Endometrial microvascular endothelial cells (primary cell): ENCODE results near the gene DOCK8. TPM values are rescaled to one million over a fixed set of nuclear protein-coding genes. Genes with fewer than 3 reads are reported as not detected.
"Not testable (repeated sequence)": the region's sequence is repeated elsewhere in the genome, so short reads cannot be mapped to it uniquely, and the experiment has no call there.

Experiments used
- in situ Hi-C: cut with HindIII; loops from 2 replicates; pipeline ENCODE4 v1.10.0; 2017; ENCODE audit warnings: low sequenced_read_pairs, low pct_unique_long_range_greater_than_20kb; ENCODE audit errors: inconsistent ontology term
- total RNA-seq: library from RNA; depleted of rRNA; stranded (reverse); fragments of >200 nt; gene quantifications from one replicate; pipeline ENCODE4 v1.2.3, GENCODE V29; 2015; ENCODE audit errors: inconsistent ontology term

The DOCK8 gene
- total RNA-seq, 1 donor from 2014 or later: not detected

- in situ Hi-C loops: no loop called here
Measured at GRCh38 chr9:223152-223551, 8.5 kb downstream of the DOCK8 start.

- in situ Hi-C loops: no loop called here
Measured at GRCh38 chr9:224026-224425, 9.4 kb downstream of the DOCK8 start.

- in situ Hi-C loops: no loop called here
Measured at GRCh38 chr9:224582-225520, 10.2 kb downstream of the DOCK8 start.

GRCh38 chr9:227860-228259 is 13.2 kb downstream of the DOCK8 start:
- in situ Hi-C loops: no loop called here

- in situ Hi-C loops: no loop called here
Measured at GRCh38 chr9:228929-229695, 14.4 kb downstream of the DOCK8 start.

- in situ Hi-C loops: not testable (repeated sequence)
Measured at GRCh38 chr9:231625-232024, 17.0 kb downstream of the DOCK8 start.

- in situ Hi-C loops: not testable (repeated sequence)
Measured at GRCh38 chr9:233708-234107, 19.0 kb downstream of the DOCK8 start.

GRCh38 chr9:237141-237857 is 22.6 kb downstream of the DOCK8 start:
- in situ Hi-C loops: no loop called here

GRCh38 chr9:237858-238345 is 23.2 kb downstream of the DOCK8 start:
- in situ Hi-C loops: no loop called here

- in situ Hi-C loops: no loop called here
Measured at GRCh38 chr9:242461-243080, 27.9 kb downstream of the DOCK8 start.

- in situ Hi-C loops: no loop called here
Measured at GRCh38 chr9:248278-248961, 33.8 kb downstream of the DOCK8 start.

- in situ Hi-C loops: no loop called here
Measured at GRCh38 chr9:249025-249424, 34.4 kb downstream of the DOCK8 start.

- in situ Hi-C loops: no loop called here
Measured at GRCh38 chr9:250039-250438, 35.4 kb downstream of the DOCK8 start.

- in situ Hi-C loops: no loop called here
Measured at GRCh38 chr9:250625-251024, 36.0 kb downstream of the DOCK8 start.

- in situ Hi-C loops: no loop called here
Measured at GRCh38 chr9:251398-251797, 36.7 kb downstream of the DOCK8 start.

GRCh38 chr9:253539-253938 is 38.9 kb downstream of the DOCK8 start:
- in situ Hi-C loops: no loop called here

- in situ Hi-C loops: no loop called here
Measured at GRCh38 chr9:254516-254915, 39.9 kb downstream of the DOCK8 start.

- in situ Hi-C loops: no loop called here
Measured at GRCh38 chr9:257957-258356, 43.3 kb downstream of the DOCK8 start.
